Astrocyte of the cerebellum (primary cell): Measurements from ENCODE around the gene TCTN2.

Source experiments
- DNase-seq: peaks from one replicate; pipeline ENCODE4 v3.0.0-alpha.2; 2011; ENCODE audit warnings: low read depth
- H3K4me3 ChIP-seq: 2 replicates; pipeline ENCODE4 v1.5.1; 2011; ENCODE audit warnings: mild to moderate bottlenecking, low read depth, low read length, moderate library complexity
- CTCF ChIP-seq: IDR thresholded peaks from 2 replicates; pipeline ENCODE4 v1.5.1; 2012; ENCODE audit warnings: low read length, low read depth, moderate library complexity, mild to moderate bottlenecking; ENCODE audit errors: missing control alignments
- in situ Hi-C: cut with HindIII; loops from 2 replicates; pipeline ENCODE4 v1.10.0; 2017; ENCODE audit warnings: low sequenced_read_pairs

TCTN2 gene

GRCh38 chr12:123670882-123671728, at the start of gene TCTN2:
Gene TCTN2, plus strand, starts transcription at chr12:123671113. Its CDS starts 128 bp downstream, at chr12:123671241.
- in situ Hi-C loops = loop anchor here (25.0 kb wide), 1 partner anchor 316 kb away; no protein-coding TSS in a partner anchor
- H3K4me3 ChIP-seq = peak within 1 kb of the TSS; percentile 73
- no peak for TF ChIP-seq CTCF
- peak; percentile 79 for DNase-seq

GRCh38 chr12:123621619-123622530, 49.0 kb upstream of the TCTN2 start:
- in situ Hi-C loops = no loop called here
- TF ChIP-seq CTCF = no peak
- no peak overlapping the region for H3K4me3 ChIP-seq
- DNase-seq = no peak

- peak; percentile 92 for DNase-seq
- TF ChIP-seq CTCF = no peak
- in situ Hi-C loops = no loop called here
- H3K4me3 ChIP-seq = peak within 1 kb of the TSS; percentile 97
Measured at GRCh38 chr12:123633379-123634141, 37.4 kb upstream of the TCTN2 start, which contains the start of the genes EIF2B1 and GTF2H3. Gene EIF2B1, minus strand, starts transcription at chr12:123633686. Its CDS starts 129 bp downstream, at chr12:123633557. Gene GTF2H3, plus strand, starts transcription at chr12:123633829. Its CDS starts 31 bp downstream, at chr12:123633860.

GRCh38 chr12:123634142-123634561, 36.8 kb upstream of the TCTN2 start:
- TF ChIP-seq CTCF = no peak
- peak overlapping the region; percentile 97 for H3K4me3 ChIP-seq
- in situ Hi-C loops = no loop called here
- DNase-seq = no peak

GRCh38 chr12:123643911-123644310, 27.0 kb upstream of the TCTN2 start:
- in situ Hi-C loops = no loop called here
- DNase-seq = no peak
- no peak overlapping the region for H3K4me3 ChIP-seq
- TF ChIP-seq CTCF = no peak

- no peak for TF ChIP-seq CTCF
- H3K4me3 ChIP-seq = no peak overlapping the region
- DNase-seq = no peak
- in situ Hi-C loops = no loop called here
Measured at GRCh38 chr12:123645380-123645779, 25.5 kb upstream of the TCTN2 start.
